ENCODE results near the gene ZNF232. TPM values are rescaled to one million over a fixed set of nuclear protein-coding genes. Genes with fewer than 3 reads are reported as not detected.

ZNF232 gene
- 4.1 to 4.7 TPM (median 4.6 TPM) in 5 replicates for total RNA-seq (2022; extraction: Qiagen RNA extraction; ENCODE audit: low read depth)

DNA sequence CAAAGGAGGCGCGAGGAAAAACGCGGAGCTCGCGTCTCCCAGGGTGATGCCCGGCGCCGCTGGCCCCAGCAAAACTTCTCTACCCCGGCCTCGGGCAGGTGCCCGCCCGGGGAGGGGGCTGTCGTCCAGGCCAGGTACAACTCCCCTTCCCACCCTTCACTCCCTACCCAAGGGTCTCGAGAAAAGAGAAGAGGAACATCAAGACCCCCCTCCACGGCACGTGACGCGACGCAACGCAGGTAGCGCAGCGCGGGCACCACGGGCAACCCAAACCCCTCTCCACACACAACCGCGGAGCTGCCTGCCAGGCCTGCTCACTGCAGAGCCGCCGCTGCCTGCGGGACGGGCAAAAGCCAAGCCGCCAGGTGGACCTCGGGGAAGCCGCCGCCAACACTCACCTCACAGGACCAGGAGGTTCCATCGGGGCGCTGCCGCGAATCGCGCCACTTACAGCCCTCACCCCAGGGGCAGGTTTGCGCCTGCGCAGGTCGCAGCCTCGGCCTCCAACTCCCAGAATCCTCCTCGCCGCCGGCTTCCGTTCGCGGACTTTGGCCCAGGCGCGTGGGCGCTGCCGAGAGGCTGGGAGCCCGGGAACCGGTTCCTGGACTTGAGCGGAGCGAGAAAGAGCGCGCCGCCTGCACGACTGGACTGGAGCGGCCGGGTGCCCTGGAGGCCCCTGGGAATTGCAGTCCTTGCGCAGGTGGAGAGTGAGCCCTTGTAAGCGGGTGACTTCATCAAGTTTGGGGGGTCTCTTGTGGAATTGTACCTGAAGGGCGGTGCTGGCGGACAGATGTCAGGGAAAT lies at the start of gene ZNF232:
TSS of gene ZNF232 (minus strand) at position 477 of the 803 bp plus-strand sequence. CDS start at position 421, 56 bp downstream.

DNA sequence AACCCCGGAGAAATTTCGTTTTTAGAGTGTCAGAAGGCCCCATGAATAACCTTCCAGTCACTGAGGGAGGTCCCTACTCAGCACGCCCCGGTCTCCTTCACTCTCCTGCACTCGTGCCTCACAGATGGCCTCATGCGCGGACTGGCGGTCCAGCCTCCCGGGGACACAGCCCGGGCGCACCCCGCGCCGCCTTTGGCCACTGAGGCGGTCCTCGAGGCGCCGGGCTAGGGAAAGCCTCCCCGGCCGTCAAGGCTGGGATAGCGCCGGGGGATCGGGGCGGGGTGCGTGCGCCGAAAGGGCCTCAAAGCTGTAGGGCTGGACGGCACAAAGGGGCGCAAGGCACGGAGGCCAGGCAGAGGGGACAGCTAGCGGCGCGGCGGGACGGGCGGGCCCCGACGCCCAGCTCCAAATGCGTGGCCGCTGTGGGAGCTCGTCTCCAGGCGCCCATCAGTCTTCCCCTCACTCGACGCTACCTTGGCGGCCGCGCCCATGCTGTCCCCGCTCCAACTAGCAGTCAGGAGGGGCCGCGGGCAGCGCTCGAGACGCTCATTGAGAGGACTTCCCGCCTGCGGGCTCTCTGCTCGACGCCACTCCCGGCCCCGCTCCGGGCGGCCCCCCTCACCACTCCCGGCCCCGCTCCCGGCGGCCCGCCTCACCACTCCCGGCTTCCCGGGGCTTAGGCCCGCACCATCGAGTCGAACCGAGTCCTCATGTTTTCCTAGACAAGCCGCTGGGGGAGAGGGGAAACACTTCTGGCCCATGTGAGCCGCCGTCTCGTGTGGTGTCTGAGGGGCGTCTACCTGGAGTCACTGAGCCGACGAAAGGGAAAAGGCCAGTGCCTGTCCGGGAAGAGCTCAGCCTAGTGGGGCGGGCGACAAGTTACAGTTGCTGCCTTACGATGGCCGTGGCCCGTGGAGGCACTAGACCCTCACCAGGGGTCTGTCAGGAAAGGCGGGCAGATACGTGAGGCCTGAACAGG lies 4.3 kb upstream of the ZNF232 start, which contains the start of gene USP6:
TSS of gene USP6 (plus strand) at position 360 of the 979 bp plus-strand sequence. CDS start 14,336 bp downstream, outside the sequence.

DNA sequence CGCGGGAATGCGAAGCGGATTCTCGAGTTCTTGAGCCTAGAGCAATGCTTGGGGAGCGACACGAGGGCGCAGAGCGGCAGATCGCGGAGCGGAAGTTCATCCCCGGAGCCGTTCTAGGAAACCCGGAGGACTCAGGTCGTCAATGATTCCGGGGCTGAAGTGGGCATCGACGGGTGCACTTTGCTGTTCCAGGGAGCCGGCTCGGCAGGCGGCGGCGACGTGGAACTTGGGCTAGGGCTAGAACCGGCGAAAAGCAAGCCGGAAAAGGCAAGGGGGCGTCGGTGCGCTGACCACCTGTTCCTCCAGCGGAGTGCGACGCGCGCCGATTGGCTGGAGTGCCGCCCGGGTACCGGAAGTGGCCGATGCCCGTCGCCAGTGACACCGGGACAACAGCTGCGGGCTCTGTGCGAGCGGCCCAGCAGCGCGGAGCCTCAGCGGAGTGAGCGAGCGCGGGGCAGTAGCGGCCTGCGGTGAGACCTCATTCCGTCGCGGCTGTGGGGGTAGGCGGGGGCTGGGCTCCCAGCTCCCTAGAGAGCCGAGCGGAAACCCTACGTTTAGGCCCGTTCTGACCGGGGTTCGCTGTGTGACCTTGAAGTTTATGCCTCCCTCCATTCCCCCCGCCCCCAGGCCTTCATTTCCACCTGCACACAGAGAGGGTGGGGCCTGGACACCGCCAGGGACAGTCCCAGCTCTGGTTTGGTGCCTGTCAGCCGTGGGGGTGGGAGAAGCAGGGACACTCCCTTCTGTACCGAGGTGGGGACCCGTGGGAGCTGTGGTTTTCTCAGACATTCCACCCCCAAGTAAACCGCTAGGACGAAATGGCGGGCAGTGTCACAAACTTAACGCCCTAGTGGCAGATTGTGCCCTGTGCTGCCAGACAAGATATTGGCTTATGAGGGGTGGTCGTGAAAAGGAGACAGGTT lies 33.3 kb downstream of the ZNF232 start, which contains the start of gene ZFP3:
TSS of gene ZFP3 (plus strand) at position 362 of the 923 bp plus-strand sequence. CDS start 13,038 bp downstream, outside the sequence.

Other genes starting within 250 kb of the ZNF232 start
- 0.22 to 0.38 TPM (median 0.31 TPM) in 5 replicates for gene C17orf107, start 212.3 kb downstream of the ZNF232 start, total RNA-seq (2022; extraction: Qiagen RNA extraction; ENCODE audit: low read depth)
- 0.06 to 0.17 TPM (median 0.13 TPM) in 4 of 5 replicates, not detected in the other for gene CHRNE, start 208.8 kb downstream of the ZNF232 start, total RNA-seq (2022; extraction: Qiagen RNA extraction; ENCODE audit: low read depth)
- 0.03 TPM in 1 of 5 replicates, not detected in the others for gene GP1BA, start 179.6 kb downstream of the ZNF232 start, total RNA-seq (2022; extraction: Qiagen RNA extraction; ENCODE audit: low read depth)
- gene SLC25A11, start 171.8 kb downstream of the ZNF232 start, total RNA-seq (2022; extraction: Qiagen RNA extraction; ENCODE audit: low read depth), result 54.1 to 83.4 TPM (median 76.5 TPM) in 5 replicates
- gene RNF167, start 171.6 kb downstream of the ZNF232 start, total RNA-seq (2022; extraction: Qiagen RNA extraction; ENCODE audit: low read depth), result 96.0 to 144 TPM (median 124 TPM) in 5 replicates
- 2,321 to 2,833 TPM (median 2,776 TPM) in 5 replicates for gene PFN1, start 163.3 kb downstream of the ZNF232 start, total RNA-seq (2022; extraction: Qiagen RNA extraction; ENCODE audit: low read depth)
- 48.2 to 65.0 TPM (median 54.7 TPM) in 5 replicates for gene ENO3, start 160.8 kb downstream of the ZNF232 start, total RNA-seq (2022; extraction: Qiagen RNA extraction; ENCODE audit: low read depth)
- gene SPAG7, start 144.1 kb downstream of the ZNF232 start, total RNA-seq (2022; extraction: Qiagen RNA extraction; ENCODE audit: low read depth), result 75.7 to 100 TPM (median 76.7 TPM) in 5 replicates
- 30.5 to 43.3 TPM (median 32.4 TPM) in 5 replicates for gene CAMTA2, start 124.2 kb downstream of the ZNF232 start, total RNA-seq (2022; extraction: Qiagen RNA extraction; ENCODE audit: low read depth)
- 1.0 to 1.6 TPM (median 1.3 TPM) in 5 replicates for gene INCA1, start 114.4 kb downstream of the ZNF232 start, total RNA-seq (2022; extraction: Qiagen RNA extraction; ENCODE audit: low read depth)
- gene KIF1C, start 113.9 kb downstream of the ZNF232 start, total RNA-seq (2022; extraction: Qiagen RNA extraction; ENCODE audit: low read depth), result 101 to 112 TPM (median 103 TPM) in 5 replicates
- gene SLC52A1, start 76.5 kb downstream of the ZNF232 start, total RNA-seq (2022; extraction: Qiagen RNA extraction; ENCODE audit: low read depth), result 0.34 to 1.0 TPM (median 0.72 TPM) in 5 replicates
- gene ZFP3, start 33.4 kb downstream of the ZNF232 start, total RNA-seq (2022; extraction: Qiagen RNA extraction; ENCODE audit: low read depth), result 0.68 to 1.2 TPM (median 0.89 TPM) in 5 replicates
- gene USP6, start 4.2 kb upstream of the ZNF232 start, total RNA-seq (2022; extraction: Qiagen RNA extraction; ENCODE audit: low read depth), result 0.01 to 0.05 TPM (median 0.03 TPM) in 4 of 5 replicates, not detected in the other
- 1.2 to 2.2 TPM (median 1.5 TPM) in 5 replicates for gene ZNF594, start 80.0 kb upstream of the ZNF232 start, total RNA-seq (2022; extraction: Qiagen RNA extraction; ENCODE audit: low read depth)
- not detected in 5 replicates for gene SCIMP, start 123.0 kb upstream of the ZNF232 start, total RNA-seq (2022; extraction: Qiagen RNA extraction; ENCODE audit: low read depth)
- 38.6 to 45.7 TPM (median 43.3 TPM) in 5 replicates for gene RABEP1, start 170.4 kb upstream of the ZNF232 start, total RNA-seq (2022; extraction: Qiagen RNA extraction; ENCODE audit: low read depth)

Measured in A549 treated with CpdA at 1 μM for 4 hours (cell line).